ENCODE measurements around the gene CAPZB. TPM values are rescaled to one million over a fixed set of nuclear protein-coding genes. Genes with fewer than 3 reads are reported as not detected.

Gene CAPZB
- total RNA-seq, 1 experiment from 2014 or later, result 348 TPM

DNA sequence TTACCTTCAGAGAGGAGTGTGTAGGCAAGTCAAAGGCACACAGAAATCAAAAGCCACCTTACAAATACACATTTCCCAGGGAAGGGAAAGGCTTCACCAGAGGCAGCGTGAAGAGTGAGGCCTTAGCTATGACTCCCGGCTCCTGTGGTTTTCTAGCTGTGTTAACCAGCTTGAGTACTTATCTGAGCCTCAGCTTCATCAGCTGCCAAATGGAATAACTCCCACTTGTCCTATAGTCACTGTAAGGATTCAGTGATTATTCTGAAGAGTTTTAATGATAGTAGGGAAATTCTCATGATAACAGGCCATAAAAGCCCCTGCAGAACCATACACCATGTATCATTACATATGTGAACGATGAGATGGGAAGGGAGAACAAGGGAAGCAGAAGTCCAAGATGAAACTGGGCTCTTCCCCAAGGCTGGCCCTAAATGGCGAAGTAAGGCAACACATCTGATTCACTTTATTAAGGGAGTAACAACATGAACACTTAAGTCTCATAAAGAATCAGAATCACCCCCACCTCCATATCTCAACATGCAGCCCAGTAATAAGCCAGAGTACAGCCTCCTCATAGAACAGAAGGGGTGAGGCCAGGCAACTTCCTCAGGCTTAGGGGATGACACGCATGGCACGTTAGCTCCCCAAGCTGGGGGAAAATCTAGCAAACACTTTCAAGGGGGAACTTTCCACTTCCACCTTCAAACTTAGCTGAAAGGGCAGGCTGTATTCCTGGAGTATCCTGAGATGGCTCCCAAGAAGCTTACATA, 109.5 kb downstream of the CAPZB start:
- TF ChIP-seq, protein P1, sequence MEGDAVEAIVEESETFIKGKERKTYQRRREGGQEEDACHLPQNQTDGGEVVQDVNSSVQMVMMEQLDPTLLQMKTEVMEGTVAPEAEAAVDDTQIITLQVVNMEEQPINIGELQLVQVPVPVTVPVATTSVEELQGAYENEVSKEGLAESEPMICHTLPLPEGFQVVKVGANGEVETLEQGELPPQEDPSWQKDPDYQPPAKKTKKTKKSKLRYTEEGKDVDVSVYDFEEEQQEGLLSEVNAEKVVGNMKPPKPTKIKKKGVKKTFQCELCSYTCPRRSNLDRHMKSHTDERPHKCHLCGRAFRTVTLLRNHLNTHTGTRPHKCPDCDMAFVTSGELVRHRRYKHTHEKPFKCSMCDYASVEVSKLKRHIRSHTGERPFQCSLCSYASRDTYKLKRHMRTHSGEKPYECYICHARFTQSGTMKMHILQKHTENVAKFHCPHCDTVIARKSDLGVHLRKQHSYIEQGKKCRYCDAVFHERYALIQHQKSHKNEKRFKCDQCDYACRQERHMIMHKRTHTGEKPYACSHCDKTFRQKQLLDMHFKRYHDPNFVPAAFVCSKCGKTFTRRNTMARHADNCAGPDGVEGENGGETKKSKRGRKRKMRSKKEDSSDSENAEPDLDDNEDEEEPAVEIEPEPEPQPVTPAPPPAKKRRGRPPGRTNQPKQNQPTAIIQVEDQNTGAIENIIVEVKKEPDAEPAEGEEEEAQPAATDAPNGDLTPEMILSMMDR (conservative IDR thresholded peaks at IDR 0.05), result no peak
- no peak overlapping the region for H3K4me3 Mint-ChIP-seq

More for the DNA sequence above, 109.5 kb downstream of the CAPZB start:
- H3K9ac ChIP-seq (ENCODE audit: extremely low read depth, insufficient read length, low read length), result no peak overlapping the region
- no peak overlapping the region for H3K23ac ChIP-seq (ENCODE audit: insufficient read length, low read depth, low read length)
- H4K8ac ChIP-seq (replicated peaks; ENCODE audit: insufficient read length, low read depth, low read length), result no peak overlapping the region
- Mint-ChIP-seq H3K27ac (no peak overlapping the region), H3K36me3 (ENCODE audit: insufficient read depth in 1 of 3, low read depth in 3 of 3) (peaks cover 22 to 59% (median 36%) of the 10 kb centered on the region in 3 experiments), H3K9me3 (no peaks in the 10 kb centered on the region), H3K27me3 (ENCODE audit: low read depth) (no peaks in the 10 kb centered on the region), H3K4me1 (no peaks in the 10 kb centered on the region)
- no peak overlapping the region for H3K4me2 ChIP-seq (ENCODE audit: insufficient read depth, insufficient read length, low read length)
- DNase-seq, result no peak
- no peak overlapping the region for H2BK15ac ChIP-seq (ENCODE audit: low read depth, low read length)
- H3K9me3 ChIP-seq (ENCODE audit: control insufficient read depth, low read depth, low read length), result no peaks in the 10 kb centered on the region
- no peak overlapping the region for H2AK5ac ChIP-seq (ENCODE audit: insufficient read length, low read length)
- H3K23me2 ChIP-seq (ENCODE audit: insufficient read length, low read depth, low read length, poor library complexity, severe bottlenecking), result no peaks in the 10 kb centered on the region
- no peak overlapping the region for H2BK12ac ChIP-seq (ENCODE audit: insufficient read length, low read depth, low read length)
- peaks cover 2% of the 10 kb centered on the region; the same call in 1 of the 2 replicates for H3K79me2 ChIP-seq (ENCODE audit: insufficient read depth, low read length)
- no peak overlapping the region for H4K5ac ChIP-seq (ENCODE audit: insufficient read length, low read depth, low read length)
- no peak overlapping the region for H3T11ph ChIP-seq (ENCODE audit: low read length)
- no peak overlapping the region for H2BK120ac ChIP-seq (ENCODE audit: low read depth, low read length, poor library complexity, severe bottlenecking)
- H3K18ac ChIP-seq (ENCODE audit: insufficient read length, low read depth, low read length), result no peak overlapping the region
- H3K56ac ChIP-seq (ENCODE audit: insufficient read length, low read depth, low read length), result no peak overlapping the region
- no peak overlapping the region for H4K91ac ChIP-seq (ENCODE audit: insufficient read length, low read depth, low read length)
- no CpG with 5 or more reads among the region's 6 CpGs for WGBS (ENCODE audit: extremely low coverage, insufficient read length, low lambda C conversion rate)
- H4K20me1 ChIP-seq (ENCODE audit: control insufficient read depth, insufficient read depth, insufficient read length), result no peaks in the 10 kb centered on the region
- no peak overlapping the region for H3K4ac ChIP-seq (ENCODE audit: low read depth, low read length)
- H3K79me1 ChIP-seq (ENCODE audit: insufficient read depth, low read depth, low read length, poor library complexity, severe bottlenecking), result peaks cover 8% of the 10 kb centered on the region
- H3K4me1 ChIP-seq (ENCODE audit: insufficient read depth, low read length), result no peaks in the 10 kb centered on the region
- H3K27me3 ChIP-seq (ENCODE audit: insufficient read depth, low read length), result no peaks in the 10 kb centered on the region
- no peak overlapping the region for H2AFZ ChIP-seq (ENCODE audit: low read length)
- H3K14ac ChIP-seq (ENCODE audit: insufficient read depth, low read length), result no peak overlapping the region
- H2BK20ac ChIP-seq (ENCODE audit: low read depth, low read length, poor library complexity, severe bottlenecking), result no peak overlapping the region
- H3K27ac ChIP-seq (ENCODE audit: insufficient read length, low read depth, low read length), result no peak overlapping the region
- no peak overlapping the region for H2BK5ac ChIP-seq (ENCODE audit: insufficient read length, low read length)

Measured in H9 (cell line).